GM21825 (cell line): ENCODE data around the gene TBC1D5.
"Not testable (repeated sequence)": the region's sequence is repeated elsewhere in the genome, so short reads cannot be mapped to it uniquely, and the experiment has no call there.

Experiments
- ATAC-seq: cut with Tn5 transposase; IDR thresholded peaks from one replicate; pipeline ENCODE4 v1.9.1; 2021; ENCODE audit warnings: mild to moderate bottlenecking, moderate library complexity; ENCODE audit not compliant: unreplicated experiment

Gene TBC1D5

GRCh38 chr3:17372362-17373210 lies 369.8 kb downstream of the TBC1D5 start:
- no peak for ATAC-seq

GRCh38 chr3:17369973-17370372 lies 372.5 kb downstream of the TBC1D5 start:
- ATAC-seq = no peak

GRCh38 chr3:17367171-17367570 lies 375.3 kb downstream of the TBC1D5 start:
- ATAC-seq = no peak

GRCh38 chr3:17360991-17361390 lies 381.4 kb downstream of the TBC1D5 start:
- ATAC-seq = no peak

GRCh38 chr3:17359911-17360310 lies 382.5 kb downstream of the TBC1D5 start:
- ATAC-seq = no peak

- no peak for ATAC-seq
Observed at GRCh38 chr3:17357035-17357710, 385.3 kb downstream of the TBC1D5 start.

- ATAC-seq = no peak
Observed at GRCh38 chr3:17356585-17356984, 385.8 kb downstream of the TBC1D5 start.

- ATAC-seq = no peak
Observed at GRCh38 chr3:17355591-17355990, 386.8 kb downstream of the TBC1D5 start.

- no peak for ATAC-seq
Observed at GRCh38 chr3:17354341-17354740, 388.1 kb downstream of the TBC1D5 start.

- ATAC-seq = no peak
Observed at GRCh38 chr3:17352620-17353019, 389.8 kb downstream of the TBC1D5 start.

GRCh38 chr3:17351193-17351592 lies 391.2 kb downstream of the TBC1D5 start:
- ATAC-seq = not testable (repeated sequence)

GRCh38 chr3:17349093-17349492 lies 393.3 kb downstream of the TBC1D5 start:
- ATAC-seq = no peak

GRCh38 chr3:17342119-17342518 lies 400.3 kb downstream of the TBC1D5 start:
- no peak for ATAC-seq

- ATAC-seq = no peak
Observed at GRCh38 chr3:17340693-17341092, 401.7 kb downstream of the TBC1D5 start.

- ATAC-seq = no peak
Observed at GRCh38 chr3:17340261-17340660, 402.2 kb downstream of the TBC1D5 start.

- no peak for ATAC-seq
Observed at GRCh38 chr3:17339132-17339575, 403.3 kb downstream of the TBC1D5 start.

GRCh38 chr3:17336291-17336690 lies 406.1 kb downstream of the TBC1D5 start:
- no peak for ATAC-seq

GRCh38 chr3:17333893-17334292 lies 408.5 kb downstream of the TBC1D5 start:
- no peak for ATAC-seq

- ATAC-seq = no peak
Observed at GRCh38 chr3:17333446-17333845, 409.0 kb downstream of the TBC1D5 start.

GRCh38 chr3:17330660-17331059 lies 411.8 kb downstream of the TBC1D5 start:
- ATAC-seq = no peak

- no peak for ATAC-seq
Observed at GRCh38 chr3:17329927-17330326, 412.5 kb downstream of the TBC1D5 start.

- peak; percentile 69 for ATAC-seq
Observed at GRCh38 chr3:17322106-17322793, 420.2 kb downstream of the TBC1D5 start.
